ENCODE measurements around the gene EHMT1. TPM values are rescaled to one million over a fixed set of nuclear protein-coding genes. Genes with fewer than 3 reads are reported as not detected.

Gene EHMT1
- total RNA-seq, 2 experiments from 2014 or later = 80.6 to 87.8 TPM

DNA sequence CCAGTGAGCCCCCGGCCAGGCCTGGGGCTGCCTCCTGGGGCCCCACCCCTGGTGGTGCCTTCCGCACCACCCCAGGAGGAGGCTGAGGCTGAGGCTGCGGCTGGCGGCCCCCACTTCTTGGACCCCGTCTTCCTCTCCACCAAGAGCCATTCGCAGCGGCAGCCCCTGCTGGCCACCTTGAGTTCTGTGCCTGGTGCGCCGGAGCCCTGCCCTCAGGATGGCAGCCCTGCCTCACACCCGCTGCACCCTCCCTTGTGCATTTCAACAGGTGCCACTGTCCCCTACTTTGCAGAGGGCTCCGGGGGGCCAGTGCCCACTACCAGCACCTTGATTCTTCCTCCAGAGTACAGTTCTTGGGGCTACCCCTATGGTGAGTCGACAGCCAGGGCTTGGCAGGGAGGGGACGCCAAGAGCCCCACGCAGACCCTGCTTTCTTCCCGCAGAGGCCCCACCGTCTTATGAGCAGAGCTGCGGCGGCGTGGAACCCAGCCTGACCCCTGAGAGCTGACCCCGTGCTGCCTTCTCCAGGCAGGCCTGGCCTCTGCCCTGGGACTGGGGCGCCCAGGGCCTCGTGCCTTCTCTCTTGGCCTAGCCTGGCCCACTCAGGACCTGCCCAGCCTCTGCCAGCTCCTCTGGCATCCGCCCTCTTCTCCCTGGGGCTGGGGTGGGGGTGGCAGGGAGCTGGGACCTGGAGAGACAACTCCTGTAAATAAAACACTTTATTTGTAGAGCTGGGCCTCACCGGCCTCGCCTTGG, 4.0 kb upstream of the EHMT1 start:
- ChIA-PET CTCF (no interaction called here), POLR2A (no interaction called here)
- Histone ChIP-seq H3K4me1 (ENCODE audit: insufficient read depth, low read length) (peaks cover 39% of the 10 kb centered on the region), H3K27ac (ENCODE audit: low read depth in 1 of 2, low read length in 2 of 2) (no peak overlapping the region), H3K9me3 (ENCODE audit: control insufficient read depth in 1 of 2, insufficient read depth in 1 of 2, low read length in 2 of 2) (no peaks in the 10 kb centered on the region), H3K4me3 (ENCODE audit: low read length) (no peak overlapping the region), H3K27me3 (ENCODE audit: control insufficient read depth in 1 of 2, insufficient read depth in 2 of 2, low read length in 2 of 2) (no peaks in the 10 kb centered on the region), H3K36me3 (ENCODE audit: insufficient read depth, low read length) (peaks cover 38% of the 10 kb centered on the region)
- Mint-ChIP-seq H3K4me1 (ENCODE audit: low read depth) (peaks cover 20% of the 10 kb centered on the region), H3K27me3 (no peaks in the 10 kb centered on the region), H3K27ac (no peak overlapping the region), H3K36me3 (ENCODE audit: low read depth) (peaks cover 11% of the 10 kb centered on the region), H3K9me3 (no peaks in the 10 kb centered on the region), H3K4me3 (no peak overlapping the region)
- TF ChIP-seq, protein P1, sequence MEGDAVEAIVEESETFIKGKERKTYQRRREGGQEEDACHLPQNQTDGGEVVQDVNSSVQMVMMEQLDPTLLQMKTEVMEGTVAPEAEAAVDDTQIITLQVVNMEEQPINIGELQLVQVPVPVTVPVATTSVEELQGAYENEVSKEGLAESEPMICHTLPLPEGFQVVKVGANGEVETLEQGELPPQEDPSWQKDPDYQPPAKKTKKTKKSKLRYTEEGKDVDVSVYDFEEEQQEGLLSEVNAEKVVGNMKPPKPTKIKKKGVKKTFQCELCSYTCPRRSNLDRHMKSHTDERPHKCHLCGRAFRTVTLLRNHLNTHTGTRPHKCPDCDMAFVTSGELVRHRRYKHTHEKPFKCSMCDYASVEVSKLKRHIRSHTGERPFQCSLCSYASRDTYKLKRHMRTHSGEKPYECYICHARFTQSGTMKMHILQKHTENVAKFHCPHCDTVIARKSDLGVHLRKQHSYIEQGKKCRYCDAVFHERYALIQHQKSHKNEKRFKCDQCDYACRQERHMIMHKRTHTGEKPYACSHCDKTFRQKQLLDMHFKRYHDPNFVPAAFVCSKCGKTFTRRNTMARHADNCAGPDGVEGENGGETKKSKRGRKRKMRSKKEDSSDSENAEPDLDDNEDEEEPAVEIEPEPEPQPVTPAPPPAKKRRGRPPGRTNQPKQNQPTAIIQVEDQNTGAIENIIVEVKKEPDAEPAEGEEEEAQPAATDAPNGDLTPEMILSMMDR (IDR thresholded peaks at IDR 0.05) = no peak
- intact Hi-C loops (cut with DNase I, micrococcal nuclease) = loop anchor here in 1 of 2 experiments (10.0 kb wide), 1 partner anchor 1650 kb away; the partner anchor contains the start of gene UBAC1
- DNase-seq (peak in 1 of 14 experiments; percentile 22), ATAC-seq (ENCODE audit: poor library complexity) (no peak)

DNA sequence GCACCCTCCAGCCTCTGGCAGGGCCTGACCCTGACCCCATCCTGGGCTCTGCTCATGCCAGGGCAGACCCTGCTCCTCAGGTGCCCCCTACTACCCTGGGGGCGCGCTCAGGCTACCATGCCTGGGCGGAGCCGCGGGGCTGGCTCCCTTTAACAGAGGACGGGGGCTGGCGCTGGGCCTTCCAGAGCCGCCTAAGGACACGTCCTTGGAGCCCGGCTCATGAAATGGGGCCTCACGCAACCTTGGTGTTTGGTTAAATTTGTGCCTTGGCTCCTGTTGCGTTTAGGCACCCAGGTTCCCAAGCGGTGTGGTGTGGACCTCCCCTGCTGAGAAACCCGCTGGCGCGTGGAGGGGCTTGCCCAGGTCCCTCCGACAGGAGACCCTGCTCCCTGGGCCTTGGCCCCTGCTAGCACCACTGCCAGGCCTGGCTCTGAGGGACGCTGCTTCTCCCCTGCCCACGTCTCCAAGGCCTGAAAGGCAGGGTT, 3.4 kb upstream of the EHMT1 start:
- Histone ChIP-seq H3K27ac (ENCODE audit: low read depth in 1 of 2, low read length in 2 of 2) (no peak overlapping the region), H3K27me3 (ENCODE audit: control insufficient read depth in 1 of 2, insufficient read depth in 2 of 2, low read length in 2 of 2) (no peaks in the 10 kb centered on the region), H3K36me3 (ENCODE audit: insufficient read depth, low read length) (peaks cover 38% of the 10 kb centered on the region), H3K9me3 (ENCODE audit: control insufficient read depth in 1 of 2, insufficient read depth in 1 of 2, low read length in 2 of 2) (no peaks in the 10 kb centered on the region), H3K4me3 (ENCODE audit: low read length) (no peak overlapping the region), H3K4me1 (ENCODE audit: insufficient read depth, low read length) (peaks cover 43% of the 10 kb centered on the region)
- no peaks in the 10 kb centered on the region for H3K27me3 Mint-ChIP-seq
- ATAC-seq (ENCODE audit: poor library complexity) = no peak
- peaks cover 14% of the 10 kb centered on the region for H3K36me3 Mint-ChIP-seq (ENCODE audit: low read depth)
- no peak overlapping the region for H3K27ac Mint-ChIP-seq
- CTCF ChIA-PET = no interaction called here
- intact Hi-C loops (cut with DNase I, micrococcal nuclease) = loop anchor here in 1 of 2 experiments (10.0 kb wide), 1 partner anchor 1651 kb away; the partner anchor contains the start of gene UBAC1
- DNase-seq = peak in 1 of 14 experiments; percentile 20
- H3K4me1 Mint-ChIP-seq (ENCODE audit: low read depth) = peaks cover 26% of the 10 kb centered on the region
- POLR2A ChIA-PET = no interaction called here
- TF ChIP-seq, protein P1 (IDR thresholded peaks at IDR 0.05) = no peak
- H3K9me3 Mint-ChIP-seq = no peaks in the 10 kb centered on the region
- no peak overlapping the region for H3K4me3 Mint-ChIP-seq

DNA sequence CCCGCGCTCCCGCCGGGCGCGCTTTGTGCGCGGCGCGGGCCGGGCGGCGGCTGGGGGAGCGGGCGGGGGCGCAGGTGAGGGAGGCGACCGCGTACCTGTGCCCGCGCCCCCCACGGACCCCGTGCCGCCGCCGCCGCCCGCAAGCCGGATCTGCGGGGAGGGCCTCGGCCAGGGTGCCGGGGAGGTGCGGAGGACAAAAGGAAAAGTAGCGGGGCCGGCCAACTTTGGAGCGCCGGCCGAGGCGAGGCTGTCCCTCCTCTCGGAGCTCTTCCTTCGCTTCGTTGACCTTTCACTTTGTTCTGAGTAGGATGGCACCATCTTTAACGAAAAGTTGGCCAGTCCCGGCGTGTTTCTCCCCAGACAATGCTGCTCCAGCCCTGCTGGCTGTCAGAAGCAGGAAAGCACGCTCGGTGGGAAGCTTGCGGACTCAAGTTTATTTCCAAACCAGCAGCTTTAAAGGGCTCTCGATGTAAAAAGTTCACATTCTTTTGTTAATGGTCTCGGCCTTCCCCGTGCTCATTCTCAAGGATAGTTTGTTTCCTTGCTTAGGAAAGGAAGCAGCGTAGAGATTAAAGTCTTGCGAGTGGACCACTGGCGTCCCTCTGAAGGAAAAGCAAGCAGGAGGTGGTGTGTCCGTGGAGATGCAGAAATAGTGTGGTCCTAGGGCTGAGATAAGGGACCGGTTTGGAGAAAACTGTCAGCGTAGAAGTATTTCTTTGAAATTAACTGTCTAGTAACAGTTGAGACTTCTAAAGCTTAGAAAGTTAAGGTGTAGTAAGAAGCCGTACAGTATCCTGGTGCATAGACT, 639 bp downstream of the EHMT1 start:
- H3K9me3 Mint-ChIP-seq = no peaks in the 10 kb centered on the region
- peaks cover 46% of the 10 kb centered on the region for H3K4me1 Mint-ChIP-seq (ENCODE audit: low read depth)
- ChIA-PET CTCF (interaction anchor here (0.6 to 1.8 kb wide), 4 partner anchors 9 to 40 kb away, joined by 3 to 5 read pairs (median 4); partner anchors contain the start of gene DPH7), POLR2A (interaction anchor here (0.9 to 2.5 kb wide), 8 partner anchors 9 to 68 kb away, joined by 3 to 21 read pairs (median 4); partner anchors contain the start of genes ARRDC1 and MRPL41)
- peak; percentile 15 for ATAC-seq (ENCODE audit: poor library complexity)
- no peaks in the 10 kb centered on the region for H3K27me3 Mint-ChIP-seq
- Histone ChIP-seq H3K4me3 (ENCODE audit: low read length) (peak overlapping the region; percentile 87), H3K27ac (ENCODE audit: low read depth in 1 of 2, low read length in 2 of 2) (peak overlapping the region; percentile 49 to 66), H3K36me3 (ENCODE audit: insufficient read depth, low read length) (peaks cover 24% of the 10 kb centered on the region), H3K27me3 (ENCODE audit: control insufficient read depth in 1 of 2, insufficient read depth in 2 of 2, low read length in 2 of 2) (no peaks in the 10 kb centered on the region), H3K9me3 (ENCODE audit: control insufficient read depth in 1 of 2, insufficient read depth in 1 of 2, low read length in 2 of 2) (no peaks in the 10 kb centered on the region), H3K4me1 (ENCODE audit: insufficient read depth, low read length) (peaks cover 41% of the 10 kb centered on the region)
- peak in 7 of 14 experiments; percentile 18 to 62 (median 31) for DNase-seq
- TF ChIP-seq, protein P1 (IDR thresholded peaks at IDR 0.05) = no peak
- H3K4me3 Mint-ChIP-seq = peak overlapping the region; percentile 95
- H3K36me3 Mint-ChIP-seq (ENCODE audit: low read depth) = peaks cover 25% of the 10 kb centered on the region
- intact Hi-C loops (cut with DNase I, micrococcal nuclease) = loop anchor here (2.0 to 10.0 kb wide), 2 partner anchors 15 to 1655 kb away; partner anchors contain the start of genes ARRDC1 (in 1 of the 2) and UBAC1 (in 1 of the 2)
- peak overlapping the region; percentile 93 for H3K27ac Mint-ChIP-seq

Measured in CD4-positive, alpha-beta T cell (primary cell).